Hepatocyte (in vitro differentiated cells): ENCODE measurements around the gene CTF1. TPM values are rescaled to one million over a fixed set of nuclear protein-coding genes. Genes with fewer than 3 reads are reported as not detected.

Experiments used
- DNase-seq: peaks from one replicate; pipeline ENCODE4 v3.0.0-alpha.2; 2016; ENCODE audit warnings: low spot score
- H2AFZ ChIP-seq: fragments of 200-600 bp; sonication (generic); 2 replicates; pipeline ENCODE4 v1.6.0; 2016; ENCODE audit warnings: antibody characterized with exemption, mild to moderate bottlenecking
- H3K27ac ChIP-seq: fragments of 200-600 bp; sonication (generic); 2 replicates; pipeline ENCODE4 v1.5.1; 2016; ENCODE audit warnings: mild to moderate bottlenecking
- H3K27me3 ChIP-seq: fragments of 200-600 bp; sonication (generic); 2 replicates; pipeline ENCODE4 v1.6.1; 2016
- H3K36me3 ChIP-seq: fragments of 200-600 bp; sonication (generic); replicated peaks from 2 replicates; pipeline ENCODE4 v1.5.1; 2016; ENCODE audit warnings: low read depth; ENCODE audit not compliant: insufficient read depth
- H3K4me1 ChIP-seq: fragments of 200-600 bp; sonication (generic); 2 replicates; pipeline ENCODE4 v1.5.1; 2016; ENCODE audit warnings: mild to moderate bottlenecking, moderate library complexity; ENCODE audit not compliant: insufficient read depth
- H3K4me2 ChIP-seq: fragments of 200-600 bp; sonication (generic); 2 replicates; pipeline ENCODE4 v1.6.0; 2016
- H3K4me3 ChIP-seq: fragments of 200-600 bp; sonication (generic); 2 replicates; pipeline ENCODE4 v1.5.1; 2016; ENCODE audit warnings: mild to moderate bottlenecking
- H3K79me2 ChIP-seq: fragments of 200-600 bp; sonication (generic); 2 replicates; pipeline ENCODE4 v1.6.0; 2017; ENCODE audit warnings: mild to moderate bottlenecking
- H3K9me2 ChIP-seq: fragments of 200-600 bp; sonication (generic); replicated peaks from 2 replicates; pipeline ENCODE4 v1.6.0; 2017; ENCODE audit warnings: mild to moderate bottlenecking; ENCODE audit not compliant: insufficient read depth
- H3K9me3 ChIP-seq: fragments of 200-600 bp; sonication (generic); 2 replicates; pipeline ENCODE4 v1.5.1; 2016; ENCODE audit warnings: low read depth, mild to moderate bottlenecking
- H4K20me1 ChIP-seq: fragments of 200-600 bp; sonication (generic); 2 replicates; pipeline ENCODE4 v1.6.0; 2016; ENCODE audit warnings: mild to moderate bottlenecking; ENCODE audit not compliant: insufficient read depth, poor library complexity, severe bottlenecking
- EZH2 ChIP-seq: fragments of 200-600 bp; sonication (generic); IDR thresholded peaks from 2 replicates; pipeline ENCODE4 v1.6.1; 2016; ENCODE audit warnings: antibody characterized with exemption, mild to moderate bottlenecking, borderline replicate concordance
- EZH2phosphoT487 ChIP-seq: fragments of 200-600 bp; sonication (generic); IDR thresholded peaks from one replicate; pipeline ENCODE4 v1.6.1; 2018; ENCODE audit warnings: antibody characterized with exemption, mild to moderate bottlenecking, low read depth, moderate library complexity; ENCODE audit not compliant: unreplicated experiment, severe bottlenecking
- WGBS: methylation state at CpG from one replicate; pipeline ENCODE4 v1.1.6; 2016; ENCODE audit warnings: low lambda C conversion rate; ENCODE audit errors: missing lambda C conversion rate; 5-methylcytosine and 5-hydroxymethylcytosine counted together
- polyA plus RNA-seq: library from polyadenylated mRNA; unstranded; fragments of >200 nt; fragmentation: Nextera tagmentation; extraction: Ambion mirVana; gene quantifications from 2 replicates; pipeline ENCODE4 v1.2.1, GENCODE V29; 2016
- total RNA-seq: library from RNA; depleted of rRNA; stranded (reverse); fragments of >200 nt; gene quantifications from 2 replicates; pipeline ENCODE4 v1.2.3, GENCODE V29; 2014
- TF ChIP-seq, protein P1 (sequence below): fragments of 200-600 bp; sonication (generic); IDR thresholded peaks from 2 replicates; pipeline ENCODE4 v1.5.1; 2016; ENCODE audit warnings: antibody characterized with exemption, mild to moderate bottlenecking; ENCODE audit not compliant: poor library complexity

Gene CTF1
- total and polyA plus RNA-seq, 2 experiments from 2014 or later, result 1.7 to 18.2 TPM

DNA sequence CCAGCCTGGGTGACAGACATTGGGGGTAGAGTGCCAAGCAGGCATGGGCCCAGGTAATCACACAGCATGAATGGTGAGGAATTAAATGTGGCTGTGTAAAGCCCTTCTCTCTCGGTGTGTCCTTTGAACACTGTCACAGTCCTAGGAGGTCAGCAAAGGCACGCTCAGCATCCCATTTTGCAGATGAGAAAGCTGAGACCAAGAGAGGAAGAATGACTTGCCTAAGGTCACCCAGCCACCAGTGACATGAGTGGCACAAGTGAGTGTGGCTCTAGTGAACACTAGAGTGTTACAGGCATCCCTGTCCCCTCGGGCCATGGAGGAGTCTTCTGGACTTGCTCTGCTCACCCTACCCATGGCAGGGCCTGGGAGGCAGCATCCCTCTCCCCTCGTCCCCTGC is 10.7 kb downstream of the CTF1 start:
- Histone ChIP-seq H3K9me3 (no peaks in the 10 kb centered on the region), H4K20me1 (no peaks in the 10 kb centered on the region), H3K36me3 (no peaks in the 10 kb centered on the region), H3K27me3 (no peaks in the 10 kb centered on the region), H3K79me2 (no peaks in the 10 kb centered on the region), H3K4me1 (peaks cover 5% of the 10 kb centered on the region), H3K9me2 (no peaks in the 10 kb centered on the region), H3K27ac (no peak overlapping the region), H3K4me2 (no peak overlapping the region), H2AFZ (no peak overlapping the region), H3K4me3 (no peak overlapping the region)
- DNase-seq, result no peak
- WGBS, result 79% methylated on average over 4 of the region's 4 CpGs
- no peak for TF ChIP-seq EZH2phosphoT487
- TF ChIP-seq, protein P1, sequence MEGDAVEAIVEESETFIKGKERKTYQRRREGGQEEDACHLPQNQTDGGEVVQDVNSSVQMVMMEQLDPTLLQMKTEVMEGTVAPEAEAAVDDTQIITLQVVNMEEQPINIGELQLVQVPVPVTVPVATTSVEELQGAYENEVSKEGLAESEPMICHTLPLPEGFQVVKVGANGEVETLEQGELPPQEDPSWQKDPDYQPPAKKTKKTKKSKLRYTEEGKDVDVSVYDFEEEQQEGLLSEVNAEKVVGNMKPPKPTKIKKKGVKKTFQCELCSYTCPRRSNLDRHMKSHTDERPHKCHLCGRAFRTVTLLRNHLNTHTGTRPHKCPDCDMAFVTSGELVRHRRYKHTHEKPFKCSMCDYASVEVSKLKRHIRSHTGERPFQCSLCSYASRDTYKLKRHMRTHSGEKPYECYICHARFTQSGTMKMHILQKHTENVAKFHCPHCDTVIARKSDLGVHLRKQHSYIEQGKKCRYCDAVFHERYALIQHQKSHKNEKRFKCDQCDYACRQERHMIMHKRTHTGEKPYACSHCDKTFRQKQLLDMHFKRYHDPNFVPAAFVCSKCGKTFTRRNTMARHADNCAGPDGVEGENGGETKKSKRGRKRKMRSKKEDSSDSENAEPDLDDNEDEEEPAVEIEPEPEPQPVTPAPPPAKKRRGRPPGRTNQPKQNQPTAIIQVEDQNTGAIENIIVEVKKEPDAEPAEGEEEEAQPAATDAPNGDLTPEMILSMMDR, result no peak
- TF ChIP-seq EZH2, result no peak

DNA sequence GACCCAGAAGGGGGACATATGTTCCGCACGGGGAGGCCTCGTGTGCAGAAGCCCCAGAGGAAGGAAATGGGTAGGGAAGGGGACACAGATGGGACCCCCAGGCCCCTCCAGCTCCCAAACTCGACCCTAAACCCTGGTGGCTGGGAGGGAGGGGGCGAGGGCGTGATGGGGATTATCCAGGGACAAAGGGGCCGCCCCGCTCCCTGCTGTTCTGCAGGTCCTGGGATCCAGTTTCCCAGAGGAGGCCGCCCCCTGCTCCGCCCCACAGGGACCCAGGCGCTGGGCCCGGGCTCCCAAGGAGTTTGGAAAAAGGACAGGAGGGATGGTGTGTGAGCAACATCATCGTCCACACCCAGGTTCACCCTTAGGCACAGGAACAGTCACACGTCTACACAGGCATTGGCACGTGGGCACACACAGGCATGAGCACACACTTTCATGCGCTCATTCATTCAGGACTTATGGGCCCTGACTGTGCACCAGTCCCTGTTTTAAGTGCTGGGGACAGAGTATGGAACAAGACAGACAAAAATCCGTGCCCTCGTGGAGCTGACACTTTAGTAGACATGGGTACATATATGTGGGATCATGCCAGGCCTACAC is 14.1 kb downstream of the CTF1 start:
- DNase-seq, result no peak
- Histone ChIP-seq H3K27ac (no peak overlapping the region), H4K20me1 (no peaks in the 10 kb centered on the region), H3K9me3 (no peaks in the 10 kb centered on the region), H3K4me2 (no peak overlapping the region), H3K4me3 (no peak overlapping the region), H3K27me3 (no peaks in the 10 kb centered on the region), H3K9me2 (no peaks in the 10 kb centered on the region), H2AFZ (no peak overlapping the region), H3K36me3 (no peaks in the 10 kb centered on the region), H3K4me1 (no peaks in the 10 kb centered on the region), H3K79me2 (no peaks in the 10 kb centered on the region)
- TF ChIP-seq EZH2 (no peak), EZH2phosphoT487 (no peak)
- TF ChIP-seq, protein P1, result no peak
- WGBS, result 77% methylated on average over 15 of the region's 18 CpGs

DNA sequence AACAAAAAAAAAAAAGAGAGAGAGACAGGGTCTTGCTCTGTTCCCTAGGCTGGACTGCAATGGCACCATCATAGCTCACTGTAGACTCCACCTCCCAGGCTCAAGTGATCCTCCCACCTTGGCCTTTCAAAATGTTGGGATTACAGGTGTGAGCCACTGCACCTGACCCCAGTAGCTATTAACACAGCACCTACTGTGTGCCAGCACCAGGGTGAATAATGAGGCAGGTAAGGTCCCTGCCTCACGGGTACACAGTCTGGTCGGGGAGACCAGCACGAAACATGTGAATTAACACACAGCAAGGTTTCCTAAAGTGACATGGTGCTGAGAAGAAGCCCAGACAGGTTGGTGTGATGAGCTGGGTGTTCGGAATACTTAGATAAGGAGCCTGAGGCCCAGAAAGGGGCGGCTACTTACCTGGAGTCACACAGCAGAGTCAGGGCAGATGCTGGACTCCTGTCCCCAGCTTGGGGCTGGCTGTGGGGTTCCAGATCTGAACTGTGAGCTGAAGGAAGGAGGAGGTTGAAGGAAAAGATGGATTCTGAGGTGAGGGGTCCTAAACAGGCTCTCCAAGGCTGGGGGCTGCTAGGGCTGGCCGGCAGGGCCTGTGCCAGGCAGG is 16.5 kb downstream of the CTF1 start:
- no peak overlapping the region for H3K4me2 ChIP-seq
- H2AFZ ChIP-seq, result no peak overlapping the region
- TF ChIP-seq, protein P1, result no peak
- TF ChIP-seq EZH2phosphoT487 (no peak), EZH2 (no peak)
- H4K20me1 ChIP-seq, result no peaks in the 10 kb centered on the region
- no peak for DNase-seq
- H3K79me2 ChIP-seq, result no peaks in the 10 kb centered on the region
- no peaks in the 10 kb centered on the region for H3K27me3 ChIP-seq
- H3K9me2 ChIP-seq, result no peaks in the 10 kb centered on the region
- 96% methylated on average over 6 of the region's 6 CpGs for whole genome bisulfite sequencing
- no peaks in the 10 kb centered on the region for H3K4me1 ChIP-seq
- no peaks in the 10 kb centered on the region for H3K36me3 ChIP-seq
- no peaks in the 10 kb centered on the region for H3K9me3 ChIP-seq
- H3K27ac ChIP-seq, result no peak overlapping the region
- H3K4me3 ChIP-seq, result no peak overlapping the region
